Measurements from ENCODE around the gene HLA-DPA1. TPM values are rescaled to one million over a fixed set of nuclear protein-coding genes. Genes with fewer than 3 reads are reported as not detected.

The HLA-DPA1 gene
- total RNA-seq, 1 experiment from 2014 or later: not detected

- H3K27ac Mint-ChIP-seq (ENCODE audit: unreplicated experiment): no peak overlapping the region
- BruUV-seq (replicated peaks): no TSS peak
- no peaks in the 10 kb centered on the region; the same call in 1 of the 2 replicates for H3K9me3 ChIP-seq
- peaks cover 21% of the 10 kb centered on the region for H3K27me3 Mint-ChIP-seq (ENCODE audit: insufficient read depth, unreplicated experiment)
- no peaks in the 10 kb centered on the region; the same call in 1 of the 2 replicates for H3K4me1 ChIP-seq
- H3K4me3 ChIP-seq (ENCODE audit: low read depth, low read length): no peak overlapping the region
- H3K36me3 Mint-ChIP-seq (ENCODE audit: insufficient read depth, unreplicated experiment): no peaks in the 10 kb centered on the region
- H3K36me3 ChIP-seq (ENCODE audit: control insufficient read depth, insufficient read depth, low read length): no peaks in the 10 kb centered on the region
- peaks cover 6% of the 10 kb centered on the region for H3K9me3 Mint-ChIP-seq (ENCODE audit: unreplicated experiment)
- no peak for TF ChIP-seq CTCF (IDR thresholded peaks at IDR 0.05; ENCODE audit: insufficient read depth in 1 of 2, low read depth in 1 of 2, low read length in 1 of 2, severe bottlenecking in 1 of 2, unreplicated experiment in 1 of 2)
- POLR2A ChIA-PET: no interaction called here
- no peak for DNase-seq
- H3K4me1 Mint-ChIP-seq (ENCODE audit: low read depth, unreplicated experiment): no peaks in the 10 kb centered on the region
- CTCF ChIA-PET: no interaction called here
- intact Hi-C loops (cut with micrococcal nuclease; ENCODE audit: unreplicated experiment): no loop called here
- no peak overlapping the region for H3K4me3 Mint-ChIP-seq (ENCODE audit: unreplicated experiment)
- H3K27me3 ChIP-seq (replicated peaks; ENCODE audit: control insufficient read depth, insufficient read depth, low read length): peaks cover 1% of the 10 kb centered on the region
These were observed 43.0 kb upstream of the HLA-DPA1 start for GRCh38 chr6:33116417-33116816.

- Mint-ChIP-seq H3K27ac (ENCODE audit: unreplicated experiment) (no peak overlapping the region), H3K27me3 (ENCODE audit: insufficient read depth, unreplicated experiment) (peaks cover 32% of the 10 kb centered on the region), H3K36me3 (ENCODE audit: insufficient read depth, unreplicated experiment) (no peaks in the 10 kb centered on the region), H3K9me3 (ENCODE audit: unreplicated experiment) (peaks cover 6% of the 10 kb centered on the region), H3K4me3 (ENCODE audit: unreplicated experiment) (no peak overlapping the region), H3K4me1 (ENCODE audit: low read depth, unreplicated experiment) (no peaks in the 10 kb centered on the region)
- Histone ChIP-seq H3K4me3 (ENCODE audit: low read depth, low read length) (no peak overlapping the region), H3K4me1 (no peaks in the 10 kb centered on the region; the same call in 1 of the 2 replicates), H3K27me3 (replicated peaks; ENCODE audit: control insufficient read depth, insufficient read depth, low read length) (peaks cover 1% of the 10 kb centered on the region), H3K36me3 (ENCODE audit: control insufficient read depth, insufficient read depth, low read length) (no peaks in the 10 kb centered on the region), H3K9me3 (no peaks in the 10 kb centered on the region; the same call in 1 of the 2 replicates)
- BruUV-seq (replicated peaks): no TSS peak
- DNase-seq: no peak
- no peak for TF ChIP-seq CTCF (IDR thresholded peaks at IDR 0.05; ENCODE audit: insufficient read depth in 1 of 2, low read depth in 1 of 2, low read length in 1 of 2, severe bottlenecking in 1 of 2, unreplicated experiment in 1 of 2)
- CTCF ChIA-PET: no interaction called here
- intact Hi-C loops (cut with micrococcal nuclease; ENCODE audit: unreplicated experiment): no loop called here
- POLR2A ChIA-PET: no interaction called here
These were observed 41.0 kb upstream of the HLA-DPA1 start for GRCh38 chr6:33114406-33114805.

- H3K4me3 ChIP-seq (ENCODE audit: low read depth, low read length): no peak overlapping the region
- ChIA-PET CTCF (no interaction called here), POLR2A (no interaction called here)
- intact Hi-C loops (cut with micrococcal nuclease; ENCODE audit: unreplicated experiment): no loop called here
- no peak overlapping the region for H3K27ac Mint-ChIP-seq (ENCODE audit: unreplicated experiment)
- H3K9me3 Mint-ChIP-seq (ENCODE audit: unreplicated experiment): peaks cover 6% of the 10 kb centered on the region
- no peaks in the 10 kb centered on the region for H3K36me3 Mint-ChIP-seq (ENCODE audit: insufficient read depth, unreplicated experiment)
- no peaks in the 10 kb centered on the region for H3K36me3 ChIP-seq (ENCODE audit: control insufficient read depth, insufficient read depth, low read length)
- no peak for DNase-seq
- H3K27me3 ChIP-seq (replicated peaks; ENCODE audit: control insufficient read depth, insufficient read depth, low read length): peaks cover 1% of the 10 kb centered on the region
- H3K4me1 Mint-ChIP-seq (ENCODE audit: low read depth, unreplicated experiment): no peaks in the 10 kb centered on the region
- peaks cover 34% of the 10 kb centered on the region for H3K27me3 Mint-ChIP-seq (ENCODE audit: insufficient read depth, unreplicated experiment)
- H3K4me3 Mint-ChIP-seq (ENCODE audit: unreplicated experiment): no peak overlapping the region
- no peaks in the 10 kb centered on the region; the same call in 1 of the 2 replicates for H3K9me3 ChIP-seq
- no peaks in the 10 kb centered on the region; the same call in 1 of the 2 replicates for H3K4me1 ChIP-seq
- BruUV-seq (replicated peaks): no TSS peak
- no peak for TF ChIP-seq CTCF (IDR thresholded peaks at IDR 0.05; ENCODE audit: insufficient read depth in 1 of 2, low read depth in 1 of 2, low read length in 1 of 2, severe bottlenecking in 1 of 2, unreplicated experiment in 1 of 2)
These were observed 40.3 kb upstream of the HLA-DPA1 start for GRCh38 chr6:33113755-33114154.

Data from Caco-2 (cell line).